Astrocyte (in vitro differentiated cells and primary cell): ENCODE results near the gene NUP210. TPM values are rescaled to one million over a fixed set of nuclear protein-coding genes. Genes with fewer than 3 reads are reported as not detected.

ENCODE experiments used
- DNase-seq: peaks from one replicate; pipeline ENCODE4 v3.0.0-alpha.2; 2010; ENCODE audit warnings: low read depth
- FAIRE-seq: peaks from 2 replicates; lab custom pipeline; 2011; peaks lifted over from hg19 to GRCh38; lab: Jason Lieb, UNC
- H2AFZ ChIP-seq: 2 replicates; pipeline ENCODE4 v1.6.0; 2012; ENCODE audit warnings: low read depth, low read length, inconsistent platforms
- H3K27ac ChIP-seq: 2 replicates; pipeline ENCODE4 v1.5.1; 2011; ENCODE audit warnings: low read depth, low read length, inconsistent platforms
- H3K27me3 ChIP-seq: 2 replicates; pipeline ENCODE4 v1.6.0; 2011; ENCODE audit warnings: low read length, inconsistent platforms; ENCODE audit not compliant: insufficient read depth
- H3K36me3 ChIP-seq: 2 replicates; pipeline ENCODE4 v1.5.1; 2011; ENCODE audit warnings: low read length, inconsistent platforms; ENCODE audit not compliant: insufficient read depth
- H3K4me1 ChIP-seq: 2 replicates; pipeline ENCODE4 v1.5.1; 2011; ENCODE audit warnings: low read length, inconsistent platforms; ENCODE audit not compliant: insufficient read depth
- H3K4me2 ChIP-seq: 2 replicates; pipeline ENCODE4 v1.6.0; 2012; ENCODE audit warnings: low read length, inconsistent platforms
- H3K4me3 ChIP-seq: 2 replicates; pipeline ENCODE4 v1.5.1; 2011; ENCODE audit warnings: low read depth, mild to moderate bottlenecking, low read length, inconsistent platforms; ENCODE audit not compliant: insufficient read depth
- H3K79me2 ChIP-seq: 2 replicates; pipeline ENCODE4 v1.6.0; 2012; ENCODE audit warnings: mild to moderate bottlenecking, low read length, inconsistent platforms; ENCODE audit not compliant: insufficient read depth
- H3K9ac ChIP-seq: 2 replicates; pipeline ENCODE4 v1.6.0; 2012; ENCODE audit warnings: mild to moderate bottlenecking, low read length, inconsistent platforms
- H3K9me3 ChIP-seq: 2 replicates; pipeline ENCODE4 v1.5.1; 2012; ENCODE audit warnings: low read depth, mild to moderate bottlenecking, low read length, inconsistent platforms; ENCODE audit not compliant: insufficient read depth
- H4K20me1 ChIP-seq: 2 replicates; pipeline ENCODE4 v1.6.0; 2012; ENCODE audit warnings: low read length, inconsistent platforms; ENCODE audit not compliant: insufficient read depth
- H3K27ac Mint-ChIP-seq: one replicate; pipeline ENCODE4 v1.8.0; 2021; ENCODE audit warnings: mild to moderate bottlenecking, mixed read lengths; ENCODE audit not compliant: unreplicated experiment
- H3K27me3 Mint-ChIP-seq: one replicate; pipeline ENCODE4 v1.8.0; 2021; ENCODE audit warnings: low read depth, mixed read lengths; ENCODE audit not compliant: unreplicated experiment
- H3K36me3 Mint-ChIP-seq: one replicate; pipeline ENCODE4 v1.8.0; 2021; ENCODE audit warnings: low read depth, mixed read lengths; ENCODE audit not compliant: unreplicated experiment
- H3K4me1 Mint-ChIP-seq: one replicate; pipeline ENCODE4 v1.8.0; 2021; ENCODE audit warnings: low read depth, mixed read lengths; ENCODE audit not compliant: unreplicated experiment
- H3K4me3 Mint-ChIP-seq: one replicate; pipeline ENCODE4 v1.8.0; 2021; ENCODE audit warnings: mild to moderate bottlenecking, moderate library complexity, mixed read lengths; ENCODE audit not compliant: unreplicated experiment
- H3K9me3 Mint-ChIP-seq: one replicate; pipeline ENCODE4 v1.8.0; 2021; ENCODE audit warnings: mild to moderate bottlenecking, mixed read lengths; ENCODE audit not compliant: unreplicated experiment
- EZH2 ChIP-seq: IDR thresholded peaks from 2 replicates; pipeline ENCODE4 v1.6.1; 2012; ENCODE audit warnings: mild to moderate bottlenecking, low read length, inconsistent platforms; ENCODE audit not compliant: insufficient read depth
- total RNA-seq: library from RNA; stranded (reverse); gene quantifications from 2 replicates; pipeline ENCODE4 v1.2.1, GENCODE V29; 2021
- TF ChIP-seq, protein P1 (sequence below): IDR thresholded peaks from 2 replicates; pipeline ENCODE4 v1.5.1; 2011; ENCODE audit warnings: low read depth, mild to moderate bottlenecking, inconsistent platforms, low read length, moderate library complexity; ENCODE audit not compliant: insufficient read depth

Gene NUP210
- total RNA-seq, 1 donor from 2014 or later: 1.2 TPM

DNA sequence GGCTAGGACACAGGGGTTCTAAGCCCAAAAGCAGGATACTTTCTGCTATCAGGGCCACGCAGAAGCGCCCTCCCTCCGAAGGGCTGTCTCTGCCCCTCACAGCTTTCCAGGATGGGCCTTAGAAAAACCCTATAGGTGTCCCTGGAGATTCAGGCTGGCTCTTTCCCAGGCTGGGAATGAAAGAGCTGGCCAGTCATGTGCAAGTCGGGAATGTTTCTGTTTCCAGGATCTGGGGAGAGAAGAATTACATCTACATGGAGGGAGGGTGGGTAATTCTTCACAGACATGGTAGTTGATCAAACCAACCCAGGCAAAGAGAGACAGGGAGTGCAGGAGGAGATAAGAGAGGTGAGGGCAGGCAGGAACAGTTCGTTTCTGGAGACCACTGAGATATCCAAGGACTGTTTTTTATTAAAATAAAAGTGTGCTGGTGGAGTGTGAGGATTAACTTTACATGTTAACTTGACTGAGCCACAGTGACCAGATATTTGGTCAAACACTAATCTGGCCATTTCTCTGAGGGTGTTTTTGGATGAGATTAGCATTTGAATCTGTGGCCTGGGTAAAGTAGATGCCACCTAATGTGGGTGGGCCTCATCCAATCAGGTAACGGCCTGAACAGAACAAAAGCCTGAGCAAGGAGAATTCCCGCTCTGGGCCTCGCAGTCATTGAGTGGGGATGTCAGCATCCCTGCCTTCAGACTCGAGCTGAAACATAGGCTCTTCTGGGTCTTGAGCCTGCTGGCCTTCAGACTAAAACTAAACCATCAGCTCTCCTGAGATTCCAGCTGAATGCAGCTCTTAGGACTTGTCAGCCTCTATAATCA lies 15.3 kb downstream of the NUP210 start:
- no peak for FAIRE-seq
- no peaks in the 10 kb centered on the region for H3K79me2 ChIP-seq
- no peaks in the 10 kb centered on the region for H3K36me3 ChIP-seq

DNA sequence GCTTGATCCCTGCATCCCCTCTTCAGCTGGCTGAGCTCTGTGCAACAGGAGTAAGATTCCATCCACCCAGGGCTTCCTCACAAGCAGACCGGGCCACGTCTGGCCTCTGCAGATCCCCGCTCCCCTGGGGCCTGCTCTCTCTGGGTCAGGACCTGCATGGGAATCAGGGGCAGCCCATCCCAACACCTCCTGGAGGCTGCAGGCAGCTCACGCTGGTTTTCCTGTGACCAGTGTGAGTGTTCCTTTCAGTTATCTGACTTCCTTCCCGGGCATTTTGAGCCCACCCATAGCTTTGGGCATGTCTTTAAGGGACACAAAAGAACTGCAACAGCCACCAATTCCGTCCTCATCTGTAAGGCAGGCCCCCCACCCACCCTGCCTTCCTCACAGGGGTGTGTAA lies 16.3 kb downstream of the NUP210 start:
- Mint-ChIP-seq H3K36me3 (no peaks in the 10 kb centered on the region), H3K4me3 (no peak overlapping the region), H3K27me3 (peaks cover 3% of the 10 kb centered on the region), H3K9me3 (peaks cover 11% of the 10 kb centered on the region), H3K27ac (no peak overlapping the region), H3K4me1 (no peaks in the 10 kb centered on the region)
- no peak for FAIRE-seq
- no peak overlapping the region for H3K4me2 ChIP-seq
- no peaks in the 10 kb centered on the region for H3K27me3 ChIP-seq
- H2AFZ ChIP-seq: no peak overlapping the region
- H3K27ac ChIP-seq: no peak overlapping the region
- no peaks in the 10 kb centered on the region for H3K36me3 ChIP-seq
- no peak overlapping the region for H3K4me3 ChIP-seq
- no peaks in the 10 kb centered on the region for H3K79me2 ChIP-seq
- H3K9me3 ChIP-seq: peaks cover 5% of the 10 kb centered on the region
- H4K20me1 ChIP-seq: no peaks in the 10 kb centered on the region
- no peaks in the 10 kb centered on the region for H3K4me1 ChIP-seq
- H3K9ac ChIP-seq: no peak overlapping the region
- TF ChIP-seq, protein P1, sequence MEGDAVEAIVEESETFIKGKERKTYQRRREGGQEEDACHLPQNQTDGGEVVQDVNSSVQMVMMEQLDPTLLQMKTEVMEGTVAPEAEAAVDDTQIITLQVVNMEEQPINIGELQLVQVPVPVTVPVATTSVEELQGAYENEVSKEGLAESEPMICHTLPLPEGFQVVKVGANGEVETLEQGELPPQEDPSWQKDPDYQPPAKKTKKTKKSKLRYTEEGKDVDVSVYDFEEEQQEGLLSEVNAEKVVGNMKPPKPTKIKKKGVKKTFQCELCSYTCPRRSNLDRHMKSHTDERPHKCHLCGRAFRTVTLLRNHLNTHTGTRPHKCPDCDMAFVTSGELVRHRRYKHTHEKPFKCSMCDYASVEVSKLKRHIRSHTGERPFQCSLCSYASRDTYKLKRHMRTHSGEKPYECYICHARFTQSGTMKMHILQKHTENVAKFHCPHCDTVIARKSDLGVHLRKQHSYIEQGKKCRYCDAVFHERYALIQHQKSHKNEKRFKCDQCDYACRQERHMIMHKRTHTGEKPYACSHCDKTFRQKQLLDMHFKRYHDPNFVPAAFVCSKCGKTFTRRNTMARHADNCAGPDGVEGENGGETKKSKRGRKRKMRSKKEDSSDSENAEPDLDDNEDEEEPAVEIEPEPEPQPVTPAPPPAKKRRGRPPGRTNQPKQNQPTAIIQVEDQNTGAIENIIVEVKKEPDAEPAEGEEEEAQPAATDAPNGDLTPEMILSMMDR: no peak
- no peak for TF ChIP-seq EZH2
- DNase-seq: no peak

More for the DNA sequence above, 15.3 kb downstream of the NUP210 start:
- Histone ChIP-seq H3K4me1 (no peaks in the 10 kb centered on the region), H3K27me3 (no peaks in the 10 kb centered on the region), H3K27ac (no peak overlapping the region), H3K9me3 (peaks cover 5% of the 10 kb centered on the region), H4K20me1 (no peaks in the 10 kb centered on the region), H3K4me2 (no peak overlapping the region), H3K4me3 (no peak overlapping the region), H2AFZ (no peak overlapping the region), H3K9ac (no peak overlapping the region)
- Mint-ChIP-seq H3K4me3 (no peak overlapping the region), H3K36me3 (no peaks in the 10 kb centered on the region), H3K27me3 (peaks cover 3% of the 10 kb centered on the region), H3K9me3 (peaks cover 14% of the 10 kb centered on the region), H3K27ac (no peak overlapping the region), H3K4me1 (no peaks in the 10 kb centered on the region)
- TF ChIP-seq, protein P1: no peak
- no peak for TF ChIP-seq EZH2
- DNase-seq: no peak
